ENCODE data around the gene SPTAN1.

DNA sequence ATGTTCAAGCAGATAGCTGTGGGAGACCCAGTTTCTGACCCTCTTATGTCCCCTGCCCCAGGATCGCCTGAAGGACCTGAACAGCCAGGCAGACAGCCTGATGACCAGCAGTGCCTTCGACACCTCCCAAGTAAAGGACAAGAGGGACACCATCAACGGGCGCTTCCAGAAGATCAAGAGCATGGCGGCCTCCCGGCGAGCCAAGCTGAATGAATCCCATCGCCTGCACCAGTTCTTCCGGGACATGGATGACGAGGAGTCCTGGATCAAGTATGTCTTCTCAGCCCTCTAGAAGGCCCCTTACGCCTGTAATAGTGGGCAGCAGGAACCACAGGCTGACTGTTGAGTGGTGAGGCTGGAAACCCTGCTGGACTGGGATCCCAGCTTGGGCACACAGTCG is 63.2 kb downstream of the SPTAN1 start:
- TF ChIP-seq SP1 (IDR thresholded peaks at IDR 0.05) (no peak), BHLHE40 (IDR thresholded peaks at IDR 0.05; ENCODE audit: borderline replicate concordance) (no peak), HDGF (IDR thresholded peaks at IDR 0.05; ENCODE audit: borderline replicate concordance) (no peak), SUZ12 (IDR thresholded peaks at IDR 0.05) (no peak), FOXM1 (IDR thresholded peaks at IDR 0.05; ENCODE audit: borderline replicate concordance) (no peak), LEF1 (IDR thresholded peaks at IDR 0.05; ENCODE audit: borderline replicate concordance) (no peak), ARNT (IDR thresholded peaks at IDR 0.05) (no peak), FOXK2 (IDR thresholded peaks at IDR 0.05) (no peak)
- TF ChIP-seq, protein P1, sequence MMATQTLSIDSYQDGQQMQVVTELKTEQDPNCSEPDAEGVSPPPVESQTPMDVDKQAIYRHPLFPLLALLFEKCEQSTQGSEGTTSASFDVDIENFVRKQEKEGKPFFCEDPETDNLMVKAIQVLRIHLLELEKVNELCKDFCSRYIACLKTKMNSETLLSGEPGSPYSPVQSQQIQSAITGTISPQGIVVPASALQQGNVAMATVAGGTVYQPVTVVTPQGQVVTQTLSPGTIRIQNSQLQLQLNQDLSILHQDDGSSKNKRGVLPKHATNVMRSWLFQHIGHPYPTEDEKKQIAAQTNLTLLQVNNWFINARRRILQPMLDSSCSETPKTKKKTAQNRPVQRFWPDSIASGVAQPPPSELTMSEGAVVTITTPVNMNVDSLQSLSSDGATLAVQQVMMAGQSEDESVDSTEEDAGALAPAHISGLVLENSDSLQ (IDR thresholded peaks at IDR 0.05): no peak
